Measurements from ENCODE around the gene FBXO46. TPM values are rescaled to one million over a fixed set of nuclear protein-coding genes. Genes with fewer than 3 reads are reported as not detected.
A peak's percentile ranks its signal among the peaks of the same experiment; 100 is the strongest.

The FBXO46 gene
- total and polyA plus RNA-seq, 2 of the 13 experiments (the other 11 are each of a cell fraction or from before 2014, with no cell fraction given), result 6.2 to 6.4 TPM

DNA sequence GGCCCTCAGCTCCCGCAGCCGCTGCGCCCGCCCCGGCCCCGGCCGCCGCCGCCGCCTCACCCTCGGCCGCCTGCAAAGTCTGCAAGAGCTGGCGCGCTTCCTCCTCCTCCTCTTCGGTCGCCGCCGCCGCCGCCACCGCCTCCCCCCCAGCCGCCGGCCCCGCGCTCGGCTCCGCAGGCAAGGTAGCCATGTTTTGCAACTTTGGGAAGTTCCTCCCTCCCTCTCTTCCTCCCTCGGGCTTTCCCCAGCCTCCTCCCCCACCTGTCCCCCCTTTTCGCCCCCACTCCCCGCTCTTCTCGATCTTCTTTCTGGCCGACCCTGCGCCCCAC lies 37.9 kb upstream of the FBXO46 start:
- H2AFZ ChIP-seq (ENCODE audit: low read length), result no peak overlapping the region
- peaks cover 16% of the 10 kb centered on the region for H3K4me1 ChIP-seq (ENCODE audit: insufficient read depth, low read length)
- peak overlapping the region; percentile 75 to 87 (median 76) for H3K4me3 ChIP-seq (replicated peaks in 1 of 3; ENCODE audit: insufficient read depth in 1 of 3, low read depth in 2 of 3, low read length in 3 of 3)
- no TSS peak for BruUV-seq (replicated peaks)
- intact Hi-C loops (cut with micrococcal nuclease; ENCODE audit: unreplicated experiment) (loop anchor here (2.0 to 5.0 kb wide), 2 partner anchors 36 to 76 kb away; partner anchors contain the start of genes FBXO46, MEIOSIN and QPCTL), in situ Hi-C loops (cut with HindIII; ENCODE audit: extremely low pct_ligation_motif_present, low pct_unique_long_range_greater_than_20kb) (no loop called here)
- WGBS (ENCODE audit: low lambda C conversion rate), result under 1% methylated on average over 15 of the region's 33 CpGs
- ATAC-seq (no peak), DNase-seq (ENCODE audit: low spot score) (no peak), FAIRE-seq (no peak)
- no peaks in the 10 kb centered on the region for H3K9me3 ChIP-seq (ENCODE audit: low read length)
- peak overlapping the region; percentile 93 for H3K4me2 ChIP-seq (ENCODE audit: low read depth, low read length)
- H4K20me1 ChIP-seq (ENCODE audit: insufficient read depth, low read length), result no peaks in the 10 kb centered on the region
- H3K79me2 ChIP-seq (ENCODE audit: insufficient read depth, low read length), result peaks cover 3% of the 10 kb centered on the region
- H3K9ac ChIP-seq (ENCODE audit: insufficient read depth, low read depth, low read length), result peak overlapping the region; percentile 91
- H3K36me3 ChIP-seq (replicated peaks in 1 of 2; ENCODE audit: control insufficient read depth in 1 of 2, insufficient read depth in 2 of 2, low read length in 2 of 2), result no peaks in the 10 kb centered on the region
- ChIA-PET CTCF (ENCODE audit: low intra/inter-chr PET ratio, low total read pairs) (no interaction called here), POLR2A (interaction anchor here (0.9 to 4.7 kb wide), 21 partner anchors 10 to 185 kb away, joined by 3 to 94 read pairs (median 9); partner anchors contain the start of genes DMPK, DMWD, FBXO46 and FOXA3)
- H3K27me3 ChIP-seq (ENCODE audit: control insufficient read depth in 1 of 2, insufficient read depth in 2 of 2, low read length in 2 of 2), result no peaks in the 10 kb centered on the region
- peak overlapping the region; percentile 91 for H3K27ac ChIP-seq (ENCODE audit: extremely low read length, insufficient read depth, low read length)
- TF ChIP-seq, protein P1, sequence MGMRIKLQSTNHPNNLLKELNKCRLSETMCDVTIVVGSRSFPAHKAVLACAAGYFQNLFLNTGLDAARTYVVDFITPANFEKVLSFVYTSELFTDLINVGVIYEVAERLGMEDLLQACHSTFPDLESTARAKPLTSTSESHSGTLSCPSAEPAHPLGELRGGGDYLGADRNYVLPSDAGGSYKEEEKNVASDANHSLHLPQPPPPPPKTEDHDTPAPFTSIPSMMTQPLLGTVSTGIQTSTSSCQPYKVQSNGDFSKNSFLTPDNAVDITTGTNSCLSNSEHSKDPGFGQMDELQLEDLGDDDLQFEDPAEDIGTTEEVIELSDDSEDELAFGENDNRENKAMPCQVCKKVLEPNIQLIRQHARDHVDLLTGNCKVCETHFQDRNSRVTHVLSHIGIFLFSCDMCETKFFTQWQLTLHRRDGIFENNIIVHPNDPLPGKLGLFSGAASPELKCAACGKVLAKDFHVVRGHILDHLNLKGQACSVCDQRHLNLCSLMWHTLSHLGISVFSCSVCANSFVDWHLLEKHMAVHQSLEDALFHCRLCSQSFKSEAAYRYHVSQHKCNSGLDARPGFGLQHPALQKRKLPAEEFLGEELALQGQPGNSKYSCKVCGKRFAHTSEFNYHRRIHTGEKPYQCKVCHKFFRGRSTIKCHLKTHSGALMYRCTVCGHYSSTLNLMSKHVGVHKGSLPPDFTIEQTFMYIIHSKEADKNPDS (CRISPR knock-in tag; IDR thresholded peaks at IDR 0.05), result no peak
- TF ChIP-seq, protein P2, sequence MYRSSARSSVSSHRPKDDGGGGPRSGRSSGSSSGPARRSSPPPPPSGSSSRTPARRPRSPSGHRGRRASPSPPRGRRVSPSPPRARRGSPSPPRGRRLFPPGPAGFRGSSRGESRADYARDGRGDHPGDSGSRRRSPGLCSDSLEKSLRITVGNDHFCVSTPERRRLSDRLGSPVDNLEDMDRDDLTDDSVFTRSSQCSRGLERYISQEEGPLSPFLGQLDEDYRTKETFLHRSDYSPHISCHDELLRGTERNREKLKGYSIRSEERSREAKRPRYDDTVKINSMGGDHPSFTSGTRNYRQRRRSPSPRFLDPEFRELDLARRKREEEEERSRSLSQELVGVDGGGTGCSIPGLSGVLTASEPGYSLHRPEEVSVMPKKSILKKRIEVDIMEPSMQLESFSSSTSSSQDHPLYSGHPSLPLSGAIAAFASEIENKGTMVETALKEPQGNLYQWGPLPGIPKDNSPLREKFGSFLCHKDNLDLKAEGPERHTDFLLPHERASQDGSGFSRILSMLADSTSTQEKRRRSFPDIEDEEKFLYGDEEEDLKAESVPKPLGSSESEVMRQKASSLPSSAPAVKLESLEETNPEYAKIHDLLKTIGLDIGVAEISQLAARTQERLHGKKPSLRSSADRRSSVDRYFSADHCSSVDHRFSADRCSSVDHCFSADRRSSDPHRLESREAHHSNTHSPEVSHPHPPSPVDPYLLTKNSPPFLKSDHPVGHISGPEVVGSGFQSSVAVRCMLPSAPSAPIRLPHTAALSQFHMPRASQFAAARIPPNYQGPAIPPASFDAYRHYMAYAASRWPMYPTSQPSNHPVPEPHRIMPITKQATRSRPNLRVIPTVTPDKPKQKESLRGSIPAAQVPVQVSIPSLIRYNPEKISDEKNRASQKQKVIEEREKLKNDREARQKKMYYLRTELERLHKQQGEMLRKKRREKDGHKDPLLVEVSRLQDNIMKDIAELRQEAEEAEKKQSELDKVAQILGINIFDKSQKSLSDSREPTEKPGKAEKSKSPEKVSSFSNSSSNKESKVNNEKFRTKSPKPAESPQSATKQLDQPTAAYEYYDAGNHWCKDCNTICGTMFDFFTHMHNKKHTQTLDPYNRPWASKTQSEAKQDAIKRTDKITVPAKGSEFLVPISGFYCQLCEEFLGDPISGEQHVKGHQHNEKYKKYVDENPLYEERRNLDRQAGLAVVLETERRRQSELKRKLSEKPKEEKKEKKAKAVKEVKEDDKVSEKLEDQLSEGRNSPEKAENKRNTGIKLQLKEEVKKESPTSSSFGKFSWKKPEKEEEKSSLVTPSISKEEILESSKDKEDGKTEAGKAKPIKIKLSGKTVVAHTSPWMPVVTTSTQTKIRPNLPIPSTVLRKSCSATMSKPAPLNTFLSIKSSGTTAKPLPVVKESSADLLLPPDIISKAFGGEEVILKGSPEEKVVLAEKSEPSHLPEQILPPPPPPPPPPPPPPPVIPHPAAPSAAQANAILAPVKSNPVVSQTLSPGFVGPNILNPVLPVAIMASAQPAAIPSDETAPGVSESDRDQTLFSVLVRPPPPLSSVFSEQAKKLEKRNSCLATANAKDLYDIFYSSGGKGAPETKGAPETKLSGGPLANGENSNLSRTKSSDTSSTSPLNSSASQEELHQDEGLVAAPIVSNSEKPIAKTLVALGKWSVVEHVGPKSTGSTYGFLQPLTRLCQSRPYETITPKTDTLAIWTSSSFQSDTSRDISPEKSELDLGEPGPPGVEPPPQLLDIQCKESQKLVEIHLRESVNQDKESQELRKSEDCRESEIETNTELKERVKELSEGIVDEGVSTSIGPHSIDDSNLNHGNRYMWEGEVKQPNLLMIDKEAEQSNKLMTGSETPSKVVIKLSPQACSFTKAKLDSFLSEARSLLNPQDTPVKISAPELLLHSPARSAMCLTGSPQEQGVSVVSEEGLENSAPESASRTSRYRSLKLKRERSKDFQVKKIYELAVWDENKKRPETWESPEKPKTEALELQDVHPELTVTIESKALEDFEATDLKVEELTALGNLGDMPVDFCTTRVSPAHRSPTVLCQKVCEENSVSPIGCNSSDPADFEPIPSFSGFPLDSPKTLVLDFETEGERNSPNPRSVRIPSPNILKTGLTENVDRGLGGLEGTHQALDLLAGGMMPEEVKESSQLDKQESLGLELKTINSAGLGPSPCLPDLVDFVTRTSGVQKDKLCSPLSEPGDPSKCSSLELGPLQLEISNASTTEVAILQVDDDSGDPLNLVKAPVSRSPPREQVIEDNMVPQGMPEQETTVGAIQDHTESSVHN (CRISPR knock-in tag; IDR thresholded peaks at IDR 0.05), result no peak
- TF ChIP-seq HDAC6 (IDR thresholded peaks at IDR 0.05; ENCODE audit: low read depth, low read length) (no peak), TAF15 (IDR thresholded peaks at IDR 0.05; ENCODE audit: low read depth, low read length, poor library complexity, severe bottlenecking) (no peak), ZFP36 (IDR thresholded peaks at IDR 0.05; ENCODE audit: borderline replicate concordance, low read depth, low read length, partially characterized antibody) (no peak), NCOA5 (CRISPR knock-in tag; IDR thresholded peaks at IDR 0.05) (no peak), ZNF672 (CRISPR knock-in tag; IDR thresholded peaks at IDR 0.05) (peak; percentile 72; the same call in 1 of the 2 replicates), SP4 (CRISPR knock-in tag; IDR thresholded peaks at IDR 0.05) (no peak), YY1 (IDR thresholded peaks at IDR 0.05; ENCODE audit: insufficient read depth, insufficient replicate concordance, low read depth, low read length) (peak; percentile 48), KLF9 (CRISPR knock-in tag; IDR thresholded peaks at IDR 0.05; ENCODE audit: low read depth) (no peak), NPAS2 (CRISPR knock-in tag; IDR thresholded peaks at IDR 0.05; ENCODE audit: borderline replicate concordance) (no peak), MLX (CRISPR knock-in tag; IDR thresholded peaks at IDR 0.05) (no peak), ZNF354B (CRISPR knock-in tag; IDR thresholded peaks at IDR 0.05) (no peak), KMT2A (CRISPR knock-in tag; IDR thresholded peaks at IDR 0.05) (no peak), ZNF841 (CRISPR knock-in tag; IDR thresholded peaks at IDR 0.05; ENCODE audit: borderline replicate concordance) (0 out of 2 replicates have a peak, but pooled peaks have one; percentile 55)
